Measurements from ENCODE around the gene TACC2. TPM values are rescaled to one million over a fixed set of nuclear protein-coding genes. Genes with fewer than 3 reads are reported as not detected.

The TACC2 gene
- polyA plus RNA-seq, 1 donor from 2014 or later, result not detected

- no peak overlapping the region for H3K27ac Mint-ChIP-seq
- peaks cover 0 to 2% (median 0%) of the 10 kb centered on the region in 3 donors for H3K9me3 Mint-ChIP-seq
- H3K4me3 Mint-ChIP-seq, result no peak overlapping the region
- no peaks in the 10 kb centered on the region for H3K36me3 Mint-ChIP-seq
- H3K4me1 Mint-ChIP-seq, result no peaks in the 10 kb centered on the region
- peaks cover 5% of the 10 kb centered on the region for H3K27me3 Mint-ChIP-seq
Observed at GRCh38 chr10:122151121-122151694, 162.2 kb downstream of the TACC2 start.

GRCh38 chr10:122152544-122152943 lies 163.6 kb downstream of the TACC2 start:
- Mint-ChIP-seq H3K27ac (no peak overlapping the region), H3K4me3 (no peak overlapping the region), H3K4me1 (no peaks in the 10 kb centered on the region), H3K9me3 (peaks cover 0 to 5% (median 0%) of the 10 kb centered on the region in 3 donors), H3K36me3 (no peaks in the 10 kb centered on the region), H3K27me3 (peaks cover 5% of the 10 kb centered on the region)

DNA sequence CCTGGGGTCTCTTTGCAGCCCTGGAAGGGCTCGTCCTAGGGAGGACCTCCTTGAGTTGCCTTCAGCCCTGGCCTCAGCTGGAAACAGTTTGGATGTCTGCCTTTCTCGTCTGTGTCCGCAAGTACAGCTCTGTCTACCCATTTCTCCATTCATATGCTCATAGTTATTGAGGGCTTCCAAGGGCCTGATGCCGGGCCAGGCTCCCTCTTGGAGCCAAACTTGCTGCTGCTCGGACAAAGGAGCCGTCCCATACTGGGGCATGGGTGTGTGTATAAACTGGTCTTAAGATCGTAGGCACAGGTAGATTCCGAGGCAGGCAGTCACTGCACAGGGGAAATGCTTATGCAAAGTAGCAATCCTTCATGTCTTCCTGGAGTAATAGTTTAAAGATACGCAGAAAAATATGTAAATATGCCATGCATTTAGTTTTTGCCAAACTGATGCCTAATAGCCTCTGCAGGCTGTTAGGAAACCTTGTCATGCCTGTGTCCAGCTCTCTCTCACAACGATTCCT lies 165.1 kb downstream of the TACC2 start:
- Mint-ChIP-seq H3K27ac (peak overlapping the region in 1 of 3 donors; percentile 2), H3K36me3 (no peaks in the 10 kb centered on the region), H3K4me3 (no peak overlapping the region), H3K27me3 (peaks cover 7% of the 10 kb centered on the region), H3K9me3 (peaks cover 0 to 5% (median 0%) of the 10 kb centered on the region in 3 donors), H3K4me1 (no peaks in the 10 kb centered on the region)

GRCh38 chr10:122154545-122155366 lies 165.8 kb downstream of the TACC2 start:
- peaks cover 9% of the 10 kb centered on the region for H3K27me3 Mint-ChIP-seq
- no peak overlapping the region for H3K4me3 Mint-ChIP-seq
- H3K9me3 Mint-ChIP-seq, result peaks cover 0 to 5% (median 0%) of the 10 kb centered on the region in 3 donors
- no peaks in the 10 kb centered on the region for H3K4me1 Mint-ChIP-seq
- H3K36me3 Mint-ChIP-seq, result no peaks in the 10 kb centered on the region
- H3K27ac Mint-ChIP-seq, result no peak overlapping the region

GRCh38 chr10:122157451-122157850 lies 168.5 kb downstream of the TACC2 start:
- H3K27ac Mint-ChIP-seq, result no peak overlapping the region
- H3K9me3 Mint-ChIP-seq, result peaks cover 0 to 5% (median 0%) of the 10 kb centered on the region in 3 donors
- H3K36me3 Mint-ChIP-seq, result no peaks in the 10 kb centered on the region
- peaks cover 0 to 4% (median 0%) of the 10 kb centered on the region in 3 donors for H3K4me1 Mint-ChIP-seq
- peaks cover 19% of the 10 kb centered on the region for H3K27me3 Mint-ChIP-seq
- H3K4me3 Mint-ChIP-seq, result no peak overlapping the region

DNA sequence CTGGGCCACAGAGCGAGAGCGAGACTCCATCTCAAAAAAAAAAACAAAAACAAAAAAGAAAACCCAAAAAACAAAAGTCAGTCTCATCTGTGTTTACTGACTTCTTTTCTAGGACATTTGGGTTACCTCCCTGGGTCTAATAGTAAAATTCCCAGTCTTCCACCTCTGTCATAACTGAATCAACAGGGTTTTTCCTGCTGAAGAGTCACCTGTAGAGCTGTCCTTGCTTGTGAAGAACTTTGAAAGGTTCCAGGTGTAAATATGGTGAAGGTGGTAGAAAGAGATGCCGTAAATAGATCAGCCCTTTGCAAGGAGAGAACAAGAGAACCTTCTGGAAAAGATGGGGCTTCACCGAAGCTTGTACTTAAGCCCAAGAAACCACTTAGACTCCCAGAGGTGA lies 169.4 kb downstream of the TACC2 start:
- peaks cover 0 to 5% (median 0%) of the 10 kb centered on the region in 3 donors for H3K9me3 Mint-ChIP-seq
- H3K4me3 Mint-ChIP-seq, result no peak overlapping the region
- peaks cover 0 to 4% (median 0%) of the 10 kb centered on the region in 3 donors for H3K4me1 Mint-ChIP-seq
- peaks cover 22% of the 10 kb centered on the region for H3K27me3 Mint-ChIP-seq
- H3K27ac Mint-ChIP-seq, result no peak overlapping the region
- H3K36me3 Mint-ChIP-seq, result no peaks in the 10 kb centered on the region

- Mint-ChIP-seq H3K27ac (peak overlapping the region in 1 of 3 donors; percentile 12), H3K36me3 (no peaks in the 10 kb centered on the region), H3K4me3 (no peak overlapping the region), H3K27me3 (peaks cover 27% of the 10 kb centered on the region), H3K9me3 (peaks cover 0 to 3% (median 0%) of the 10 kb centered on the region in 3 donors), H3K4me1 (peaks cover 0 to 4% (median 3%) of the 10 kb centered on the region in 3 donors)
Observed at GRCh38 chr10:122159141-122159970, 170.4 kb downstream of the TACC2 start.

DNA sequence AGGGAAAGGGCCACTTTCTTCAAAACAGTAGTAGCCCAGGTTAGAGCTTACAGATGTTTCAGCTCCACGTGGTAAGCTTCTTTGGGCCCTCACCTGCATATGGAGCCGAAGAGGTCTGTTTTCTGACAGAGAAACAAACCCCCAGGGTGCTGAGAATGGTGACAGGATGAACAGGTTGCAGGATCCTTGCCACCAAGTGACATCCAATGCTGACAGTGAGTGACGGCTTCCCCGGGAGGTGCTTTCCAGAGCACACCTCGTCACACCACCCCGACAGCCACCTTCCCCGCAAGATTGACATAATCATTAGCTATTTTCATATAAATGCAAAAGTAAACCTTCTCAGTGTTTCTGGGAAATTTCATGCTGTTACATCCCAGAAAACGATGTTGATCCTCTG lies 172.8 kb downstream of the TACC2 start:
- Mint-ChIP-seq H3K27ac (no peak overlapping the region), H3K27me3 (peaks cover 43% of the 10 kb centered on the region), H3K4me1 (peaks cover 0 to 6% (median 4%) of the 10 kb centered on the region in 3 donors), H3K36me3 (no peaks in the 10 kb centered on the region), H3K4me3 (peak overlapping the region in 1 of 4 donors; percentile 28), H3K9me3 (peaks cover 0 to 3% (median 0%) of the 10 kb centered on the region in 3 donors)

DNA sequence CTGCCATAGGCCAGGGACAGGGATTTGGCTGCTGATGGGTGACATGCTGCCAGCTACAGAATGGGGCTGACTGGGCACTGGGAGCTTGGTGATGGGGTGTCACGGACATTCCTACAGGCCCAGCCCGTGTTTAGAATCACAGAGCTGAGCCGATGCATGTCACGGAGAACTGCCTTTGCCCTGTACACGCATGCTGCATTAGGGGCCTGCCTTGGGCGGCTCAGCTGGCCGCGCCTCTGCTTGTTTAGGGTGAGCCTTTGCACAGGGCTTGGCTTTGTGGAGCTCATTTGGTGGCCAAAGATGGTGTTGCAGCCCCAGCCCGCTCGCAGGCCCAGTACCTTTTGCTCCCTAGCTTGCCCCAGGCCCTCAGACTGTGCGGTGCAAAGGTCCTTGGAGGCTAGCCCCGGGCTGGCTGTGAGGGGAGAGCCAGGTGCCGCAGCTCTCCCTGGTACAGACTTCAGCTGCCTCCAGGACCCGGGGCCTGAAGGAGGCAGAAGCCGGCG lies 173.8 kb downstream of the TACC2 start:
- H3K9me3 Mint-ChIP-seq, result no peaks in the 10 kb centered on the region
- no peak overlapping the region for H3K4me3 Mint-ChIP-seq
- H3K27ac Mint-ChIP-seq, result no peak overlapping the region
- H3K36me3 Mint-ChIP-seq, result no peaks in the 10 kb centered on the region
- peaks cover 47% of the 10 kb centered on the region for H3K27me3 Mint-ChIP-seq
- H3K4me1 Mint-ChIP-seq, result peaks cover 0 to 6% (median 4%) of the 10 kb centered on the region in 3 donors

DNA sequence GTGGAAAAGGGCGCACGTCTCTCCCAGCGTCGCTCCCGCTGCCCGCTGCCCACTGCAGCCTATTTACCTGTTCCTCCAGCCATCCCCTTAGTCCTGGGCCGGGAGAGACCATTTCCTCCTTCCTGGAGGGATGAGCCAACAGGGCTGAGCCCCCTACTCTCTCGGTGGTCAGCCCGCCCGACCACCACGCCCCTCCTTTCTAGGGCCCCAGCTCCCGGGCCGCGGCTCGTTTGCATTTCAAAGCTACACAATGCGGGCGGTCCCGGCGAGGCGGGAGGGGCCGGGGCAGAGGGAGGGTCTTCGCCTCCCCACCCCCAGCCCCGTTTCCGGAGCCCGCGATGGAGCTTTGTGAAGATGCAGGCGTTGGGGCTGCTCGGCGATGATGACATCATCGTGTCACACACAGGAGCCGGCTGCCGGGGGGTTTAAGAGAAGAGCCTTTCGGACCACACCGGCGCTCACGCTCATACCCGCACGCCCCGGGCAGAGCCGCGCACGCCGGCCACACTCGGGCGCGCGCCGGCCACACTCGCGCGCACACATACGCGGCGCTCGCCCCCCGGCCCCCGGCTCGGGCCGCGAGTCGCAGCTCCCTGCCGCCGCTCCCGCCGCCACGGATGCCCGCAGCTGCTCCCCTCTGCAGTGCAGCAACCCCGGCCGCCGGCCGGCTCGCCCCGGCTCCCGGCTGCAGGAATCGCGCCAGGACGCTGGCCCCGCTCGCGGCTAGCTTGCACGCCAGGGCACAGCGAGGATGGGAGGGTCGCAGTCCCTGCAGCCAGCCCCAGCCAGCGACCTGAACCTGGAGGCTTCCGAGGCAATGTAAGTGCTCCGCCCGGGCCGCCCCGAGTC lies 174.4 kb downstream of the TACC2 start:
- H3K9me3 Mint-ChIP-seq, result no peaks in the 10 kb centered on the region
- peak overlapping the region in 1 of 4 donors; percentile 79 for H3K4me3 Mint-ChIP-seq
- H3K27ac Mint-ChIP-seq, result no peak overlapping the region
- H3K27me3 Mint-ChIP-seq, result peaks cover 47% of the 10 kb centered on the region
- H3K36me3 Mint-ChIP-seq, result no peaks in the 10 kb centered on the region
- H3K4me1 Mint-ChIP-seq, result peaks cover 0 to 6% (median 4%) of the 10 kb centered on the region in 3 donors

- Mint-ChIP-seq H3K27me3 (peaks cover 50% of the 10 kb centered on the region), H3K9me3 (peaks cover 0 to 1% (median 0%) of the 10 kb centered on the region in 3 donors)
Observed at GRCh38 chr10:122164023-122164601, 175.1 kb downstream of the TACC2 start.

DNA sequence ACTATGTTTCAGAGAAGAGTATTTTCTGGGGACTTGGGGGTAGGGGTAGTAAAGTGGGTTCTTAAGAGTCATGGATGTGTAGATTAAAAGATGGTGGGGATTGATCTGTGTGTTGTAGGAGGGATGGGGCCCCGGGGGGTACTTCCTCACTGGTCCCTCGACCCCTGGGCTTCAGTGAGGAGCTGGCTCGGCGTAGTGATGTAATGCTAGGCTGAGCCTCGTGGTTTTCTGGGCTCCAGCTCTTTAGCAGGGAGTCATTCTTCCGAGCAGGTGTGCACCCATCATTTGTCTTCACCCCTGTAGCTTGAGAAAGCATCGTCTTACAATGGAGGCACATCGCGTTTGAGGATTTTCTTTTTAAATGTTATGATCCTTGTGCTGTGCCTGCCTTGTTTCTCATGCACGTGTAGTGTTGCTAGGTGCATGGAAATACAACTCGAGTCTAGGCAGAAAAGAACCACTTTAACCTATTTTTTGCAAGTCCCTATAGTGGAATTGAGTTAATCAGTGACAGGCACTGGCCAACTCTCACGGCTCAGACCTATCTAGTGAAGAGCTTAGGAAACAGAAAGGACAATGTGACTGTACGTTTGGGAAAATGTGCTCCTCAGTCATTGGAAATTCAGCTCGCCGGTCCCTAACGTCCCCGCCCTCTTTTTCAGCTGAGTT lies 176.0 kb downstream of the TACC2 start:
- H3K27me3 Mint-ChIP-seq, result peaks cover 48% of the 10 kb centered on the region
- no peaks in the 10 kb centered on the region for H3K36me3 Mint-ChIP-seq
- no peak overlapping the region for H3K4me3 Mint-ChIP-seq
- no peak overlapping the region for H3K27ac Mint-ChIP-seq
- H3K9me3 Mint-ChIP-seq, result peaks cover 0 to 1% (median under 1%) of the 10 kb centered on the region in 3 donors
- H3K4me1 Mint-ChIP-seq, result peaks cover 0 to 6% (median 4%) of the 10 kb centered on the region in 3 donors

More at GRCh38 chr10:122164023-122164601, 175.1 kb downstream of the TACC2 start:
- Mint-ChIP-seq H3K4me3 (peak overlapping the region in 3 of 4 donors; percentile 21 to 79 (median 52)), H3K4me1 (peaks cover 0 to 6% (median 4%) of the 10 kb centered on the region in 3 donors), H3K36me3 (no peaks in the 10 kb centered on the region), H3K27ac (no peak overlapping the region)

Data from IgD-negative memory B cell (primary cell).